Renal cortical epithelial cell (primary cell): ENCODE results near the gene TMEM231. TPM values are rescaled to one million over a fixed set of nuclear protein-coding genes. Genes with fewer than 3 reads are reported as not detected.

Experiments used
- DNase-seq: peaks from one replicate; pipeline ENCODE4 v3.0.0-alpha.2; 2011; ENCODE audit warnings: low read depth
- total RNA-seq: library from RNA; depleted of rRNA; stranded (reverse); fragments of >200 nt; gene quantifications from 2 replicates; pipeline ENCODE4 v1.2.3, GENCODE V29; 2014

TMEM231 gene
- total RNA-seq, 1 donor from 2014 or later: 18.3 TPM

- DNase-seq: no peak
Measured at GRCh38 chr16:75488322-75488721, 67.7 kb downstream of the TMEM231 start.

Other genes starting within 250 kb of the TMEM231 start
- 39.6 and 96.2 TPM in 2 replicates for gene CFDP1, start 122.7 kb downstream of the TMEM231 start, total RNA-seq
- 28.8 and 30.9 TPM in 2 replicates for gene TMEM170A, start 91.6 kb downstream of the TMEM231 start, total RNA-seq
- gene CHST6, start 60.8 kb downstream of the TMEM231 start, total RNA-seq: 1.1 and 1.4 TPM in 2 replicates
- 0.05 TPM in 1 of 2 replicates, not detected in the other for gene CHST5, start 20.1 kb downstream of the TMEM231 start, total RNA-seq
- gene GABARAPL2, start 10.1 kb upstream of the TMEM231 start, total RNA-seq: 42.9 and 101 TPM in 2 replicates
- gene ADAT1, start 67.0 kb upstream of the TMEM231 start, total RNA-seq: 67.9 and 97.7 TPM in 2 replicates
- gene KARS1, start 91.4 kb upstream of the TMEM231 start, total RNA-seq: 144 and 236 TPM in 2 replicates
- gene TERF2IP, start 91.5 kb upstream of the TMEM231 start, total RNA-seq: 31.8 and 35.7 TPM in 2 replicates
- gene CPHXL2, start 120.8 kb upstream of the TMEM231 start, total RNA-seq: not detected in 2 replicates
- gene DUXB, start 145.2 kb upstream of the TMEM231 start, total RNA-seq: not detected in 2 replicates
- not detected in 2 replicates for gene CPHXL, start 170.2 kb upstream of the TMEM231 start, total RNA-seq